GM13977 (cell line): Measurements from ENCODE around the gene PADI1.

Experiments
- DNase-seq: peaks from one replicate; pipeline ENCODE4 v3.0.0; 2012; ENCODE audit warnings: low spot score
- CTCF ChIP-seq: IDR thresholded peaks from 2 replicates; pipeline ENCODE4 v1.5.1; 2012; ENCODE audit warnings: mild to moderate bottlenecking, control low read depth; ENCODE audit not compliant: insufficient read depth; ENCODE audit errors: extremely low read depth, missing control alignments
- in situ Hi-C: fragments of 300-500 bp; cut with MboI; formaldehyde crosslinking; loops from one replicate; pipeline ENCODE4 v1.12.0; 2022; ENCODE audit warnings: low sequenced_read_pairs, low pct_unique_long_range_greater_than_20kb, mixed read lengths, inconsistent platforms; ENCODE audit not compliant: unreplicated experiment

The PADI1 gene

GRCh38 chr1:17161926-17162800 lies 42.8 kb upstream of the PADI1 start:
- TF ChIP-seq CTCF = no peak
- DNase-seq = no peak
- in situ Hi-C loops = no loop called here

- TF ChIP-seq CTCF = no peak
- in situ Hi-C loops = no loop called here
- no peak for DNase-seq
Observed at GRCh38 chr1:17162941-17163340, 42.0 kb upstream of the PADI1 start.

- TF ChIP-seq CTCF = no peak
- in situ Hi-C loops = no loop called here
- DNase-seq = no peak
Observed at GRCh38 chr1:17163371-17163770, 41.6 kb upstream of the PADI1 start.

- in situ Hi-C loops = no loop called here
- no peak for TF ChIP-seq CTCF
- no peak for DNase-seq
Observed at GRCh38 chr1:17163789-17164666, 40.9 kb upstream of the PADI1 start.

- no peak for TF ChIP-seq CTCF
- in situ Hi-C loops = no loop called here
- DNase-seq = no peak
Observed at GRCh38 chr1:17165823-17166222, 39.1 kb upstream of the PADI1 start.

GRCh38 chr1:17167041-17167785 lies 37.7 kb upstream of the PADI1 start:
- in situ Hi-C loops = no loop called here
- no peak for TF ChIP-seq CTCF
- no peak for DNase-seq
